ENCODE results near the gene RSL1D1. TPM values are rescaled to one million over a fixed set of nuclear protein-coding genes. Genes with fewer than 3 reads are reported as not detected.
A peak's percentile ranks its signal among the peaks of the same experiment; 100 is the strongest.

RSL1D1 gene
- total RNA-seq, 4 donors from 2014 or later, result 105 to 245 (median 166) TPM

DNA sequence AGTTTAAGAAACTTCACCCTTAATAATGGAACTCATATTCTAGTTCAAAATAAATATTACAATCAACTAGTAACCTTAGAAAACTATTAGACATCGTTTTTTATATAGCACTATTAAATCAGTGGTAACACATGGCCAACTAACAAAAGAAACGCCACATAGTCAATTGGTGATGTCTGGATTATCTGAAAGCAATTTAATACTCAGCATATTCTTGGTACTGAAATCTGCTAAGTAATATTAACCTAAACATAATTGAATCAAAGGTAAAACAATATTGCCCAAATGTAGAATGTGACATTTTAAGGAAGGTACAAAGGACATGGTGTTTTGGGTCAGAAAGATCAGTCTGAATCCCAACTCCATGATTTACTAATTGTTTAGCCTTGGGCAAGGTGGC lies 11.1 kb upstream of the RSL1D1 start:
- intact Hi-C loops (cut with DNase I; ENCODE audit: low total_unique reads), result no loop called here
- DNase-seq (ENCODE audit: low spot score in 2 of 2), result no peak
- H3K4me3 ChIP-seq (ENCODE audit: low read depth, poor library complexity, severe bottlenecking), result no peak overlapping the region
- no peak for TF ChIP-seq POLR2A (IDR thresholded peaks at IDR 0.05)
- TF ChIP-seq, protein P1, sequence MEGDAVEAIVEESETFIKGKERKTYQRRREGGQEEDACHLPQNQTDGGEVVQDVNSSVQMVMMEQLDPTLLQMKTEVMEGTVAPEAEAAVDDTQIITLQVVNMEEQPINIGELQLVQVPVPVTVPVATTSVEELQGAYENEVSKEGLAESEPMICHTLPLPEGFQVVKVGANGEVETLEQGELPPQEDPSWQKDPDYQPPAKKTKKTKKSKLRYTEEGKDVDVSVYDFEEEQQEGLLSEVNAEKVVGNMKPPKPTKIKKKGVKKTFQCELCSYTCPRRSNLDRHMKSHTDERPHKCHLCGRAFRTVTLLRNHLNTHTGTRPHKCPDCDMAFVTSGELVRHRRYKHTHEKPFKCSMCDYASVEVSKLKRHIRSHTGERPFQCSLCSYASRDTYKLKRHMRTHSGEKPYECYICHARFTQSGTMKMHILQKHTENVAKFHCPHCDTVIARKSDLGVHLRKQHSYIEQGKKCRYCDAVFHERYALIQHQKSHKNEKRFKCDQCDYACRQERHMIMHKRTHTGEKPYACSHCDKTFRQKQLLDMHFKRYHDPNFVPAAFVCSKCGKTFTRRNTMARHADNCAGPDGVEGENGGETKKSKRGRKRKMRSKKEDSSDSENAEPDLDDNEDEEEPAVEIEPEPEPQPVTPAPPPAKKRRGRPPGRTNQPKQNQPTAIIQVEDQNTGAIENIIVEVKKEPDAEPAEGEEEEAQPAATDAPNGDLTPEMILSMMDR (IDR thresholded peaks at IDR 0.05), result no peak
- WGBS, 2 donors, result 85 to 87% methylated on average over 2 of the region's 2 CpGs

DNA sequence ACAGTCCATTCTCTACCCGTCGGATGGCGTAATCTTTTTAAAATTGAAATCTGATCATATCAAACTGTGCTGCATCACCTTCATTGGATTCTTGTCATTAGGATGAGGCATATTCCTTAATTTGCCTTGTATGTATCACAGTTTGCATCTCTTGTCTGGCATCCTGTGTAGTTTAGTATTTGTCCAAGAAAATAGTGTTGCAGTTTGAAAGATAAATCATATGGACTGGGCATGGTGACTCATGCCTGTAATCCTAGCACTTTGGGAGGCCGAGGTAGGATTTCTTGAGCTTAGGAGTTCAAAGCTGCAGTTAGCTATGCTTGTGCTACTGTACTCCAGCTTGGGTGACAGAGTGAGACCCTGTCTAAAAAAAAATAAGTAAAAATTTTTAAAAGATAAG lies 5.8 kb upstream of the RSL1D1 start:
- intact Hi-C loops (cut with DNase I; ENCODE audit: low total_unique reads), result no loop called here
- TF ChIP-seq, protein P1 (IDR thresholded peaks at IDR 0.05), result no peak
- DNase-seq (ENCODE audit: low spot score in 2 of 2), result no peak
- WGBS, 2 donors, result 75 to 85% methylated on average over 4 of the region's 4 CpGs
- H3K4me3 ChIP-seq (ENCODE audit: low read depth, poor library complexity, severe bottlenecking), result no peak overlapping the region

DNA sequence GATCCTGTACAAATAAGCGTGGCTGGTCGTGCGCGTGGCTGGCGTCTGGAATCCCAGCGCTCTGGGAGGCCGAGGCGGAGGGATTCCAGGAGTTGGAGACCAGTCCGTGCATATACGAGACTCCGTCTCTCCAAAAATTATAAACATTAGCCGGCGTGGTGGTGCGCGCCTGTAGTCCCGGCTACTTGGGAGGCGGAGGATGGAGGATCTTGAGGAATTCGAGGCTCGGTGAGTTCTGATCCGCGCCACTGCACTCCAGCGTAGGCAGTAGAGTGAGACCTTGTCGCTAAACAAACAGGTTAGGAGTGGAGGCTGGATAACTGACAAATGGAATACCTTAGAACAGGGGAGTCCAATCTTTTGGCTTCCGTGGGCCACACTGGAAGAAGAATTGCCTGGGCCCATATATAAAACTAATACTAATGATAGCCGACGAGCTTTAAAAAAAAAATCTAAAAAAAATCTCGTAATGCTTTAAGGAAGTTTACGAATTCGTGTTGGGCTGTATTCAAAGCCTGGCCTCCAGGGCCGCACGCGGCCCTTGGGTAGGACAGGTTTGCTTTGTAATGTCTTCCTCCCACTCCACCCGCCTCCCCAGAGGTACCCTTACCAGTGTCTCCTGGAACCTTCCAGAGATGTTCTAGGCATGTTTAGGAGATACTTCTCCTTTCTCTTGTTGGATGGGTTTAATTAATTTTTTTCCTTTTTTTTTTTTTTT lies 909 bp upstream of the RSL1D1 start:
- peak overlapping the region; percentile 91 for H3K4me3 ChIP-seq (ENCODE audit: low read depth, poor library complexity, severe bottlenecking)
- no peak for TF ChIP-seq POLR2A (IDR thresholded peaks at IDR 0.05)
- TF ChIP-seq, protein P1 (IDR thresholded peaks at IDR 0.05), result no peak
- DNase-seq (ENCODE audit: low spot score in 2 of 2), result no peak
- 51 to 55% methylated on average over 32 to 33 of the region's 33 CpGs for WGBS, 2 donors
- intact Hi-C loops (cut with DNase I; ENCODE audit: low total_unique reads), result no loop called here

DNA sequence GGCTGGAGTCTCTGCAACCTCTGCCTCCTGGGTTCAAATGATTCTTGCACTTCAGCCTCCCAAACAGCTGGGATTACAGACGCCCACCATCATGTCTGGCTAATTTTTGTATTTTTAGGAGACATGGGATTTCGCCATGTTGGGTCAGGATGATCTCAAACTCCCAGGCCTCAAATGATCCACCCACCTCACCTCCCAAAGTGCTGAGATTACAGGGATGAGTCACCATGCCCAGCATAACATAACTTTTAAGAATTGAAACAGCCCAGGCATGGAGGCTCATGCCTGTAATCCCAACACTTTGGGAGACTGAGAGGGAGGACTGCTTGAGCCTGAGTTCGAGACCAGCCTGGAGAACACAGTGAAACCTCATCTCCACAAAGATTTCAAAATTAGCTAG lies 2.5 kb downstream of the RSL1D1 start:
- TF ChIP-seq, protein P1 (IDR thresholded peaks at IDR 0.05), result no peak
- no peak for TF ChIP-seq POLR2A (IDR thresholded peaks at IDR 0.05)
- intact Hi-C loops (cut with DNase I; ENCODE audit: low total_unique reads), result no loop called here
- DNase-seq (ENCODE audit: low spot score in 2 of 2), result no peak
- H3K4me3 ChIP-seq (ENCODE audit: low read depth, poor library complexity, severe bottlenecking), result no peak overlapping the region
- 91 to 95% methylated on average over 3 of the region's 3 CpGs for WGBS, 2 donors

DNA sequence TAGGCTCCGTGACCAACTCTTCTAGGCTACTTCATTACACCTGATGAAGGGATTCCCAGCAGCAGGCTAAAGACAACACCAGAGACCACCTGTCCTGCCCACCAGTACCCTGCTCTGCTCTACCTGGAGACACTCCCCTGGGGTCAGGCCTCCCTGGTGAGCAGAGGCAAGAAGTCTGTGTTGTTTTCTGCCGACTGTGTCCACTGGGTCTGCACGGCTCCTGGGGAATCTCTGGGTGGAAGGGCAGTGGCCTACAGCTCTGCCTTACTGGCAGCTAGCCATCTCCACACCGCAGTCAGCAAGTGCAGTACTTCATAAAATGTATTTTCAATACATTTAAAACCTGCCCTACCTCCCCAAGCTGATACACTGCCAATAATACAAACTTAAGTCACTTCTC lies 6.8 kb downstream of the RSL1D1 start:
- intact Hi-C loops (cut with DNase I; ENCODE audit: low total_unique reads), result no loop called here
- no peak for DNase-seq (ENCODE audit: low spot score in 2 of 2)
- TF ChIP-seq, protein P1 (IDR thresholded peaks at IDR 0.05), result no peak
- TF ChIP-seq POLR2A (IDR thresholded peaks at IDR 0.05), result no peak
- WGBS, 2 donors, result 96 to 98% methylated on average over 4 of the region's 4 CpGs
- H3K4me3 ChIP-seq (ENCODE audit: low read depth, poor library complexity, severe bottlenecking), result no peak overlapping the region

DNA sequence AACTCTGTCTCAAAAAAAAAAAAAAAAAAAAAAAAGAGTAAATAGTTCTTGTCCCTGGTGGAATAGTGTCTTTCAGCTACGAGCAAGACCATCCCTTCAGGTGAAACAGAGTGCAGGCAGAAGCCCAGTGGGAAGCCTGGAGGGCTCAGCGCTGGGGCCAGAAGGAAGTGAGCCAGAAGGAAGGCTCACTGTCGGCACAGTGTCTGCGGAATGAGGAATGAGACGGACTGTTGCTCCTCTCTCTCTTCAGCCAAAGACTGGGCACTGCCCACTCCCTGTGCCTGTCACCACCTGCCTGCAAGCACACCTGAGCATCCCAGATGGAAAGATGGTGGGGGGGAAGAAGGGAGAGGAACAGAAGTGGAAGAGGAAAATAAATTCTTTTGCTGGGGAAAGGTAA lies 7.5 kb downstream of the RSL1D1 start:
- H3K4me3 ChIP-seq (ENCODE audit: low read depth, poor library complexity, severe bottlenecking), result no peak overlapping the region
- no peak for DNase-seq (ENCODE audit: low spot score in 2 of 2)
- intact Hi-C loops (cut with DNase I; ENCODE audit: low total_unique reads), result no loop called here
- no peak for TF ChIP-seq POLR2A (IDR thresholded peaks at IDR 0.05)
- TF ChIP-seq, protein P1 (IDR thresholded peaks at IDR 0.05), result no peak
- 81 to 92% methylated on average over 5 of the region's 5 CpGs for WGBS, 2 donors

Measured in lower leg skin (tissue), 4 donors.